Superior temporal gyrus (tissue), 1 donor: Measurements from ENCODE around the gene UBL4B.

Experiments
- DNase-seq: peaks from one replicate; pipeline ENCODE4 v3.0.0-alpha.2; 2016; ENCODE audit errors: extremely low spot score

UBL4B gene

GRCh38 chr1:110113551-110113950, 1.3 kb downstream of the UBL4B start:
- DNase-seq: no peak

GRCh38 chr1:110114173-110114572, 1.9 kb downstream of the UBL4B start:
- DNase-seq: no peak

- no peak for DNase-seq
These were observed 2.5 kb downstream of the UBL4B start for GRCh38 chr1:110114784-110115183.

- no peak for DNase-seq
These were observed 6.6 kb downstream of the UBL4B start for GRCh38 chr1:110118636-110119396.

GRCh38 chr1:110119843-110120242, 7.6 kb downstream of the UBL4B start:
- DNase-seq: no peak

- DNase-seq: no peak
These were observed 8.8 kb downstream of the UBL4B start for GRCh38 chr1:110120960-110121561.

DNA sequence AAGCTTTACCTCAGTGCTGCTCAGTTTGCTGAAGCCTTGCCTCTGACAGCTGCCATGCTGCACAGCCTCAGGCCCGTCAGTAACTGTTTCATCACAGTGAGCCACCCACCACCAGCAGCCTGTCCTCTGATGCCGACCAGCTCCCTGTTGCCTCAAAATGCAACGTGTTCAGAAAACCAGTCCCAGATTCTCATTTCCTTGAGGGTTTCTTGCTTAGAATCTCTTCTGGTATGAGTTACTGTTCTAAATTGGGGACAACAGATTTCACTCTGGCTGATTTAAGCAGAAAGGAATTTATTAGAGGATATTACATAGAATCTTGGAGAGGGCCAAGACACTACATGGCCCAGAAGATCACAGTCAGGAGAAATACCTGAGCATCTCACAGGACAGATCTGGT, 11.0 kb downstream of the UBL4B start:
- DNase-seq: no peak

GRCh38 chr1:110125810-110126209, 13.6 kb downstream of the UBL4B start:
- no peak for DNase-seq

DNA sequence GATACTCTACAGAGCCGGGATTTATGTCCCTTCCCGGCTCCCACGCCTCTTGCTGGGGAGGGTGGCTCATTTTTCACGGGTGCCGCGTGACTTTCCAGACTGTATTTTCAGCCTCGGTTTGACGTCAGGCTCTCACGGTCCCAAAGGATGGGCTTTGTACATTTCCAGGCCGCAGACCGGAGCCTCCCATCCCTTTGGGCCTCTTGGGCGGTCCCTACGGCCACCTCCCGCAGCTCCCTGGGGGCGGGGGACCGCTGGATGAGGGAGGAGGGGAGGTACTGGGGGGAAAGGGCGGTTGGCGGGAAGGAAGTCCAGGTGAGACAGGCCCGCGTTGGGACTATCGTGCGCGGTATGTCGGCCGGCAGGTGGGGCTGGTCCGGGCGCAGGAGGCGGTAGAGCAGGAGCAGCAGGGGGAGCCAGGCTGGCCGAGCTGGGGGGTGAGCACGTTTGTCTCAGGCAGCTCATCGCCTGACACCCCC, 17.9 kb downstream of the UBL4B start:
- DNase-seq: no peak

DNA sequence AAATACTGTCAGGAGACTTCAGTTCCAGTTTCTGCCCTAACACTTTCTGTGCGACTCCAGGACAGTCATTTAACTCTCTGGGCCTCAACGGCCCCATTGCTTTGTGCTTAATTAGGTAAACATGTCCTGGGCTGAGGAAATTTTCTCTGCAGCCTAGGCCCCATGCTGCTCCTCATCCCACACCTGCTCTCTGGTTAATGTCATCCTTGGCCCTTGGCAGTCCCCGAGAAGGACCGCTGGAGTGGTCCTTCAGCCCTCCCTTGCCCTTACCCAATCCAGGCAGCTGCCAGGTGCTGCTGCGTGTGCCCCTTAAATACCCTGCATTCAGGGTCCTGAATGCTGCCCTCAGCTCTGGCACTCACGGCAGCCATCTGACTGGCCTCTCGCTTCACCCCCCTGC, 18.7 kb downstream of the UBL4B start:
- no peak for DNase-seq

DNA sequence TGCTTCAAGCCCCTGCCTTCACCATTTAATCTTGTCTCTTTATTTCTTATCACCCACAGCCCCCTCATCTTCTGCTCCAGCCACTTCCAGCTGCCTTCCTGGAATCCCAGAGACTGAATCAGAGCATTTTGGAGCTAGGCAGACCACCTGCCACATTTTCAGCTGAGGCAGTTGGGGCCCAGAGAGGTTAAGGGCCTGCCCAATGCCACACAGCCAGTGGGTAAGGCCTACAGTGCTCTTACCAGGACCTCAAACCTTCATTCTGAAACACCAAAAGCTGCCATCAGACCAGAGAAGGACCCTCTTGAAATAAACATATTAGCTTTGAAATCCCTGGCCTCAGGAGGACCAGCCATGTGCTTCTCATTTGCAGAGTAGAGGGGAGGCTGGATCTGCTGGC, 20.4 kb downstream of the UBL4B start:
- DNase-seq: no peak

GRCh38 chr1:110133436-110133835, 21.2 kb downstream of the UBL4B start:
- DNase-seq: peak; percentile 62

GRCh38 chr1:110134050-110134595, 21.9 kb downstream of the UBL4B start:
- no peak for DNase-seq

- no peak for DNase-seq
These were observed 23.0 kb downstream of the UBL4B start for GRCh38 chr1:110135246-110135645.

- no peak for DNase-seq
These were observed 23.4 kb downstream of the UBL4B start for GRCh38 chr1:110135666-110136065.

DNA sequence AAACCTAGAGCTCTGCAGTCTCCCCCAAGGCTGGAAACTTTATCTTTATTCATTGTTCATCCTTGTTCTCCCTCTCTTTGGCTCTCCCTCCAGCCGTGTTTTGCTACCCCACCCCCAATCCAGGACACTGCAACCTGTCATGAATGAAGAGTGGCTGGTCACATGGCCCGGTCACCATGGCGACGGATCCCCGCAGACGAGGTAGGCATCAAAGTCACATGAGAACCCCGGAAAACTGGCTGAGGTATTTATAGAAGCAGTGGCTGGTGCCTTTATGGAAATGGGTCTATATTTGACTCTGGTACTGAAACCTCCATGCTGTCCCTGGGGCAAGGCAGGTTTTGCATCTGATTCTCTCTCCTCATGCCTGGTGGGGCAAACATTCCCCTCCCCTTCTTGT, 24.7 kb downstream of the UBL4B start:
- peak; percentile 79 for DNase-seq

- no peak for DNase-seq
These were observed 26.7 kb downstream of the UBL4B start for GRCh38 chr1:110138956-110139355.

DNA sequence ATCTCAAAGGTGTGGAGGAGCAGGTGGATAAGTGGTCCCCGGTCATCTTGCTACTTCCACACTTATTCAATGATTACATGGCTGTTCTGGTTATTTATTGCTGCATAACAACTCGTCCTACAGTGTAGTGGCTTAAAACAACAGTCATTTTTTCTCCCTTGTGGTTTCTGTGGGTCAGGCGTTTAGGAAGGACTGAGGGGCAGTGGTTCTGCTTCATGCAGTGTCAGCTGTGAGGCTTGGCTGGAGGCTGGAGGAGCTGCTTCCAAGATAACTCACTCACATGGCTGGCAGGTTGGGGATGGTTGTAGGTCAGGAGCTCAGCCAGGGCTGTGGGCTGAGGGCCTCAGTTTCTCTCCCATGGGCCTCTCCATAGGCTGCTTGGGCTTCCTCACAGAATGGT, 32.1 kb downstream of the UBL4B start:
- DNase-seq: no peak

GRCh38 chr1:110148961-110149360, 36.7 kb downstream of the UBL4B start:
- no peak for DNase-seq

GRCh38 chr1:110150330-110151174, 38.3 kb downstream of the UBL4B start, which contains the start of gene SLC6A17:
TSS of gene SLC6A17 (plus strand) at chr1:110150494. CDS start at chr1:110166930, 16,436 bp downstream.
- DNase-seq: no peak

GRCh38 chr1:110151175-110151669, 39.0 kb downstream of the UBL4B start:
- DNase-seq: no peak
